ENCODE data around the gene VEZF1.

DNA sequence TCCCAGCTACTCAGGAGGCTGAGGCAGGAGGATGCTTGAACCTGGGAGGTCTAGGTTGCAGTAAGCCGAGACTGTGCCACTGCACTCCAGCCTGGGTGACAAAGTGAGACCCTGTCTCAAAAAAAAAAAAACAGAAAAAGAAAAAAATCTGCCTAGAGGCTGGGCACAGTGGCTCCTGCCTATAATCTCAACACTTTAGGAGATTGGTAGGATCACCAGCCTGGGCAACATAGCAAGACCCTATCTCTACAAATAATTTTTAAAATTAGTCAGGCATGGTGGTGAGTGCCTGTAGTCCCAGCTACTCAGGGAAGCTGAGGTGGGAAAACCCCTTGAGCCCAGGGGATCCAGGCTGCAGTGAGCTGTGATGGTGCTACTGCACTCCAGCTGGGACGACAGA lies 50.6 kb downstream of the VEZF1 start:
- TF ChIP-seq, protein P1, sequence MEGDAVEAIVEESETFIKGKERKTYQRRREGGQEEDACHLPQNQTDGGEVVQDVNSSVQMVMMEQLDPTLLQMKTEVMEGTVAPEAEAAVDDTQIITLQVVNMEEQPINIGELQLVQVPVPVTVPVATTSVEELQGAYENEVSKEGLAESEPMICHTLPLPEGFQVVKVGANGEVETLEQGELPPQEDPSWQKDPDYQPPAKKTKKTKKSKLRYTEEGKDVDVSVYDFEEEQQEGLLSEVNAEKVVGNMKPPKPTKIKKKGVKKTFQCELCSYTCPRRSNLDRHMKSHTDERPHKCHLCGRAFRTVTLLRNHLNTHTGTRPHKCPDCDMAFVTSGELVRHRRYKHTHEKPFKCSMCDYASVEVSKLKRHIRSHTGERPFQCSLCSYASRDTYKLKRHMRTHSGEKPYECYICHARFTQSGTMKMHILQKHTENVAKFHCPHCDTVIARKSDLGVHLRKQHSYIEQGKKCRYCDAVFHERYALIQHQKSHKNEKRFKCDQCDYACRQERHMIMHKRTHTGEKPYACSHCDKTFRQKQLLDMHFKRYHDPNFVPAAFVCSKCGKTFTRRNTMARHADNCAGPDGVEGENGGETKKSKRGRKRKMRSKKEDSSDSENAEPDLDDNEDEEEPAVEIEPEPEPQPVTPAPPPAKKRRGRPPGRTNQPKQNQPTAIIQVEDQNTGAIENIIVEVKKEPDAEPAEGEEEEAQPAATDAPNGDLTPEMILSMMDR (IDR thresholded peaks at IDR 0.05; ENCODE audit: borderline replicate concordance, extremely low read depth, low read length, poor library complexity, severe bottlenecking): no peak
- TF ChIP-seq EZH2 (IDR thresholded peaks at IDR 0.05; ENCODE audit: borderline replicate concordance, low read depth, low read length, severe bottlenecking): no peak
